Measurements from ENCODE around the gene GLUL.

GLUL gene

GRCh38 chr1:182410620-182411273 is 19.2 kb upstream of the GLUL start:
- H3K36me3 ChIP-seq (ENCODE audit: low read length) = no peaks in the 10 kb centered on the region
- H2AFZ ChIP-seq (ENCODE audit: low read depth, low read length, severe bottlenecking) = no peak overlapping the region
- H3K4me2 ChIP-seq (ENCODE audit: low read depth, low read length, poor library complexity, severe bottlenecking) = no peak overlapping the region
- TF ChIP-seq EZH2phosphoT487 (conservative IDR thresholded peaks at IDR 0.05; ENCODE audit: low read length) (no peak), CTCF (IDR thresholded peaks at IDR 0.05; ENCODE audit: insufficient read depth, low read length, poor library complexity, severe bottlenecking) (no peak)
- no peaks in the 10 kb centered on the region for H3K27me3 ChIP-seq (ENCODE audit: low read length)
- no peaks in the 10 kb centered on the region for H4K20me1 ChIP-seq (ENCODE audit: low read depth, low read length)
- no peaks in the 10 kb centered on the region for H3K9me2 ChIP-seq (replicated peaks; ENCODE audit: insufficient read depth, low read length)
- no peaks in the 10 kb centered on the region for H3K9me3 ChIP-seq (ENCODE audit: insufficient read depth, low read length)
- H3K27ac ChIP-seq (ENCODE audit: low read depth, low read length) = no peak overlapping the region
- no peak overlapping the region for H3K4me3 ChIP-seq (ENCODE audit: insufficient read depth, low read length, poor library complexity, severe bottlenecking)
- 0 out of 2 replicates have a peak, but pooled peaks cover 3% of the 10 kb centered on the region for H3F3A ChIP-seq (ENCODE audit: insufficient read depth)
- H3K79me2 ChIP-seq (ENCODE audit: insufficient read depth, low read length) = no peaks in the 10 kb centered on the region
- H3K9ac ChIP-seq (ENCODE audit: low read length) = no peak overlapping the region

GRCh38 chr1:182410138-182410537 is 18.5 kb upstream of the GLUL start:
- Histone ChIP-seq H2AFZ (ENCODE audit: low read depth, low read length, severe bottlenecking) (no peak overlapping the region), H3K9ac (ENCODE audit: low read length) (no peak overlapping the region), H3K4me3 (ENCODE audit: insufficient read depth, low read length, poor library complexity, severe bottlenecking) (no peak overlapping the region), H3F3A (ENCODE audit: insufficient read depth) (0 out of 2 replicates have a peak, but pooled peaks cover 3% of the 10 kb centered on the region), H3K4me2 (ENCODE audit: low read depth, low read length, poor library complexity, severe bottlenecking) (no peak overlapping the region), H3K27ac (ENCODE audit: low read depth, low read length) (no peak overlapping the region), H3K9me2 (replicated peaks; ENCODE audit: insufficient read depth, low read length) (no peaks in the 10 kb centered on the region), H3K9me3 (ENCODE audit: insufficient read depth, low read length) (no peaks in the 10 kb centered on the region), H3K79me2 (ENCODE audit: insufficient read depth, low read length) (no peaks in the 10 kb centered on the region), H3K27me3 (ENCODE audit: low read length) (no peaks in the 10 kb centered on the region), H4K20me1 (ENCODE audit: low read depth, low read length) (no peaks in the 10 kb centered on the region), H3K36me3 (ENCODE audit: low read length) (no peaks in the 10 kb centered on the region)
- no peak for TF ChIP-seq EZH2phosphoT487 (conservative IDR thresholded peaks at IDR 0.05; ENCODE audit: low read length)
- no peak for TF ChIP-seq CTCF (IDR thresholded peaks at IDR 0.05; ENCODE audit: insufficient read depth, low read length, poor library complexity, severe bottlenecking)

- H4K20me1 ChIP-seq (ENCODE audit: low read depth, low read length) = no peaks in the 10 kb centered on the region
- 0 out of 2 replicates have a peak, but pooled peaks cover 3% of the 10 kb centered on the region for H3F3A ChIP-seq (ENCODE audit: insufficient read depth)
- no peaks in the 10 kb centered on the region for H3K36me3 ChIP-seq (ENCODE audit: low read length)
- no peaks in the 10 kb centered on the region for H3K27me3 ChIP-seq (ENCODE audit: low read length)
- H3K9me2 ChIP-seq (replicated peaks; ENCODE audit: insufficient read depth, low read length) = no peaks in the 10 kb centered on the region
- TF ChIP-seq EZH2phosphoT487 (conservative IDR thresholded peaks at IDR 0.05; ENCODE audit: low read length) = no peak
- no peak overlapping the region for H3K4me3 ChIP-seq (ENCODE audit: insufficient read depth, low read length, poor library complexity, severe bottlenecking)
- H3K27ac ChIP-seq (ENCODE audit: low read depth, low read length) = no peak overlapping the region
- no peak overlapping the region for H2AFZ ChIP-seq (ENCODE audit: low read depth, low read length, severe bottlenecking)
- no peaks in the 10 kb centered on the region for H3K79me2 ChIP-seq (ENCODE audit: insufficient read depth, low read length)
- no peak overlapping the region for H3K4me2 ChIP-seq (ENCODE audit: low read depth, low read length, poor library complexity, severe bottlenecking)
- no peak overlapping the region for H3K9ac ChIP-seq (ENCODE audit: low read length)
- no peaks in the 10 kb centered on the region for H3K9me3 ChIP-seq (ENCODE audit: insufficient read depth, low read length)
These were observed 17.0 kb upstream of the GLUL start for GRCh38 chr1:182408435-182409075.

- H3K9me3 ChIP-seq (ENCODE audit: insufficient read depth, low read length) = no peaks in the 10 kb centered on the region
- TF ChIP-seq EZH2phosphoT487 (conservative IDR thresholded peaks at IDR 0.05; ENCODE audit: low read length) (no peak), CTCF (IDR thresholded peaks at IDR 0.05; ENCODE audit: insufficient read depth, low read length, poor library complexity, severe bottlenecking) (no peak)
- H3K9ac ChIP-seq (ENCODE audit: low read length) = no peak overlapping the region
These were observed 16.1 kb upstream of the GLUL start for GRCh38 chr1:182407724-182408123.

More at GRCh38 chr1:182407724-182408123, 16.1 kb upstream of the GLUL start:
- no peak overlapping the region for H3K4me3 ChIP-seq (ENCODE audit: insufficient read depth, low read length, poor library complexity, severe bottlenecking)
- H3K4me2 ChIP-seq (ENCODE audit: low read depth, low read length, poor library complexity, severe bottlenecking) = no peak overlapping the region
- no peaks in the 10 kb centered on the region for H3K79me2 ChIP-seq (ENCODE audit: insufficient read depth, low read length)
- H3K36me3 ChIP-seq (ENCODE audit: low read length) = no peaks in the 10 kb centered on the region
- H3K9me2 ChIP-seq (replicated peaks; ENCODE audit: insufficient read depth, low read length) = no peaks in the 10 kb centered on the region
- no peaks in the 10 kb centered on the region for H3K27me3 ChIP-seq (ENCODE audit: low read length)
- no peak overlapping the region for H2AFZ ChIP-seq (ENCODE audit: low read depth, low read length, severe bottlenecking)
- 0 out of 2 replicates have a peak, but pooled peaks cover 3% of the 10 kb centered on the region for H3F3A ChIP-seq (ENCODE audit: insufficient read depth)
- H4K20me1 ChIP-seq (ENCODE audit: low read depth, low read length) = no peaks in the 10 kb centered on the region
- no peak overlapping the region for H3K27ac ChIP-seq (ENCODE audit: low read depth, low read length)
